Choroid plexus epithelial cell (primary cell): ENCODE measurements around the gene MAN1B1.

Experiments
- DNase-seq: peaks from one replicate; pipeline ENCODE4 v3.0.0-alpha.2; 2010; ENCODE audit warnings: low read depth
- H3K4me3 ChIP-seq: 2 replicates; pipeline ENCODE4 v1.5.1; 2011; ENCODE audit warnings: low read depth, mild to moderate bottlenecking, control low read depth, low read length, moderate library complexity
- CTCF ChIP-seq: conservative IDR thresholded peaks from 2 replicates; pipeline ENCODE4 v1.5.1; 2011; ENCODE audit warnings: low read depth, mild to moderate bottlenecking, control low read depth, inconsistent platforms, low read length, moderate library complexity

MAN1B1 gene

GRCh38 chr9:137084526-137084925 lies 2.3 kb upstream of the MAN1B1 start:
- no peak for TF ChIP-seq CTCF
- no peak for DNase-seq
- H3K4me3 ChIP-seq: no peak overlapping the region

- peak overlapping the region; percentile 77 for H3K4me3 ChIP-seq
- TF ChIP-seq CTCF: no peak
- peak; percentile 31 for DNase-seq
These were observed 760 bp upstream of the MAN1B1 start for GRCh38 chr9:137085920-137086530.

- peak overlapping the region; percentile 77 for H3K4me3 ChIP-seq
- DNase-seq: no peak
- no peak for TF ChIP-seq CTCF
These were observed 682 bp downstream of the MAN1B1 start for GRCh38 chr9:137087409-137087925.

- DNase-seq: no peak
- no peak overlapping the region for H3K4me3 ChIP-seq
- TF ChIP-seq CTCF: no peak
These were observed 1.3 kb downstream of the MAN1B1 start for GRCh38 chr9:137088121-137088520.

- no peak for TF ChIP-seq CTCF
- H3K4me3 ChIP-seq: no peak overlapping the region
- no peak for DNase-seq
These were observed 2.6 kb downstream of the MAN1B1 start for GRCh38 chr9:137089232-137089947.

GRCh38 chr9:137095664-137096517 lies 9.1 kb downstream of the MAN1B1 start:
- no peak for DNase-seq
- H3K4me3 ChIP-seq: no peak overlapping the region
- no peak for TF ChIP-seq CTCF
